GM19468 (cell line): ENCODE measurements around the gene NKAPD1.
"Not testable (repeated sequence)": the region's sequence is repeated elsewhere in the genome, so short reads cannot be mapped to it uniquely, and the experiment has no call there.

ENCODE experiments used
- ATAC-seq: cut with Tn5 transposase; IDR thresholded peaks from one replicate; pipeline ENCODE4 v1.9.1; 2021; ENCODE audit warnings: mild to moderate bottlenecking, moderate library complexity, moderate number of reproducible peaks; ENCODE audit not compliant: unreplicated experiment; ENCODE audit errors: extremely low read depth

Gene NKAPD1

DNA sequence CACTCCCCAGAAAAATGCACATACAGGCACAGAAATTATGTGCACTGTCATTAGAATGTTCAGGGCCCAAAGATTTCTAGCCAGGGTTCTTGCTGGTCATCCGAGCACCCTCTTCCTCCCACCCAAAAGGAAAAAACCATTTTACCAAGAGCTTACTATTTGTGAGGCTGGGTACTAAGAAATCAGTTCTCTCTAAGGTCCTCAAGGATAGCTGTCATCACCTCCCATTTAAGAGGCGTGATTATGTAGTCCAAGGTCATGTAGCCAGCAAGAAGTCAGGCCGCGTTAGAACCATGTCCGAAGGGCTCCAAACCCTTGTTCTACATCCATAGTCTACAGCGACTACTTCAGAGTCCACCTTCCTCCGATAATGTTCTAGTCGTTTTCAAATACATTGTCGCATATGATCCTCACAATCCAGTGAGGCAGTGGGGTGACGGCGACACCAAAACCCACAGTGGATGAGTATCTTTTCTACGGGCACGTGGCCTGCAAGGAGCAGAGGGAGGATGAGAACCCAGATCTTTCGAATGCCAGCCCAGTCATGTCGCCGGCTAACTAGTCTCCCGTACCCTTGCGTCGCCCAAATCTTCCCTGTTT is 11.8 kb downstream of the NKAPD1 start:
- ATAC-seq, result peak; percentile 9

DNA sequence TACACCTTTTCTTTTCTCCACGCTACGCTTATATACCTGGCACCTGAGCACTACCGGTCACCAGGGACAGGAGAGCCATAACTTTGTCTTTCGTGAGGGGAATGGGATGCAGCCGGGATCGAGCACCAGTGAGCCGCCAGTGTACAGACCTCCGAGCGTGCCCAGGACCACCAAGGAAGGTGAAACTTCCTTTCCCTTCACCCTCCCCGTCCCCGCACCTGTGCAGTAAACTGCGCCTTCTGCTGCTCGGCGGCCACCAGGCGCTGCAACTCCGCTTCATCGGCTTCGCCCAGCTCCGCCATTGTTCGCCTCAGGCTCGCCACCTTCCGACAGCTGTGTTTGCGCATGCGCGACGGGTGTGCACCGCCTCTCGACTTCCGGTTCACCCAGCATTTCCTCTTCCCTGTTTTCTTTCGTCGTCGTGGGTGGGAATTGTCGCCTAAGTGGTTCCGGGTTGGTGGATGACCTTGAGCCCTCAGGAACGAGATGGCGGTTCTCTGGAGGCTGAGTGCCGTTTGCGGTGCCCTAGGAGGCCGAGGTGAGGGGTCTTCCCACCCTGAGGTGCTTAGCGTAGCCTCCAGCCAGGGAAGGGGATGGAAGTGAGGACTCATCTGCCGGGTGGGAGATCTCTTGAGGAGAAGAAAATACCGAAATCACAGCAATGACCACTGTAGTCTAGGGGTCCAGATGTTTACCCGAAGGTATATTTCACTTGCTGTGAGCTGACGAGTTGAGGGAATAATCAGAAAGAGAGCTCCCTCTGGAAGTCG is 12.5 kb downstream of the NKAPD1 start, which contains the start of the genes SDHD and TIMM8B:
TSS of gene SDHD (plus strand) at position 452 of the 770 bp plus-strand sequence. CDS start at position 487, 35 bp downstream.
TSS of gene TIMM8B (minus strand) at position 335 of the 770 bp plus-strand sequence. CDS start at position 302, 33 bp downstream.
- peak; percentile 78 for ATAC-seq

DNA sequence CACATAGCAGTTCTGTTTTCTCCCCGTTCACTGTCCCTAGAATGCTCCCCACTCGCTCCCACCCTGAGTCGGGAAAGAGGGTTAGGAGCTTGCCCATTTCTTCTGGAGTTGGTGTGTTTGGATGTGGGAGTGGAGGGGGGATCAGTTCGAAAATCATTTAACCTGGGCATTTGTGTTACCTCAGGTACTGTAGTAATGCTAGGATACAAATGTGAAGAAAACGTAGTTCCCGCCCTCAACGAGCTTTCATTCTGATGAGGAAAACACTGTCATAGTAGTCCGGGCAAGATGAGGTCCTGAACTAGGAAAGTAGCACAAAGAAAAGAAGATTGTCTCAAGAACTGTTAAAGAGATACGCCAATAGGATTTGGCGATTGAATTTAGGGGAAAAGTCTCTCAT is 13.1 kb downstream of the NKAPD1 start:
- no peak for ATAC-seq

DNA sequence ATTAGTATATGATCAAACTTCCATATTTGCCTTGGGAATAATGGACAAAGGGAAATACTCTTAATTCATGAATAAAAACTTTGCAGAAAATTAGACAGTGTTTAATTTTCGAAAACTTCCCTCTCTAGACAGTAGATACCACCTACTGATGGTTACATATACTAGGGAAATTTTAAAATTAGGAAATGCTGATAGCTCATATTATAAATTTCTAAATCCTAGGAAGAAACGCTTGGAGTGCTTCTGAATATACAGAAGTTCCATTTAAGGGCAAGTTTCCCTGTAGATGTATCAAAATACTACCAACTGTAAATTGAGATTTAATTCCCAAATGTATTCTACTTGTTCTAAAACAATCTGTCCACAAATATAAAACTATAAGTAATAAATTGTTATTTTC is 21.2 kb downstream of the NKAPD1 start:
- ATAC-seq, result not testable (repeated sequence)

DNA sequence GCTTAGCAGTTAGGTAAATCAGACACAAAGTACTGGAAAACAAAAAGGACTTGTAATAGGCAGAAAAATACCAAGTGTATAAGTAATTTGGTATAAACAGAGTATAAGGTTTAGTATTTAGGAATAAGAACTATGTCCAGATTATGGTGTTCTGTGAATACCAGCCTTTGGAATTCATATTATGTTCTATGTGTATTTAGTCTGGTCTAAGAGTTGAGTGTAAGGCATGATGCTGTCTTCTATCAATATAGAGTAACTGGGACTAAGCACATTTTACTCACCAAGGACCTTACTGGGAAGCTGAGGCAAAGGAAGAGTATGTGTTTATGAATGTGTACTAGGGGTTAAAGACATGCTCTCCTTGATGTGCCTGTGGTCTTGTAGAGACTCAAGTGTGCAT is 22.1 kb downstream of the NKAPD1 start:
- ATAC-seq, result no peak

DNA sequence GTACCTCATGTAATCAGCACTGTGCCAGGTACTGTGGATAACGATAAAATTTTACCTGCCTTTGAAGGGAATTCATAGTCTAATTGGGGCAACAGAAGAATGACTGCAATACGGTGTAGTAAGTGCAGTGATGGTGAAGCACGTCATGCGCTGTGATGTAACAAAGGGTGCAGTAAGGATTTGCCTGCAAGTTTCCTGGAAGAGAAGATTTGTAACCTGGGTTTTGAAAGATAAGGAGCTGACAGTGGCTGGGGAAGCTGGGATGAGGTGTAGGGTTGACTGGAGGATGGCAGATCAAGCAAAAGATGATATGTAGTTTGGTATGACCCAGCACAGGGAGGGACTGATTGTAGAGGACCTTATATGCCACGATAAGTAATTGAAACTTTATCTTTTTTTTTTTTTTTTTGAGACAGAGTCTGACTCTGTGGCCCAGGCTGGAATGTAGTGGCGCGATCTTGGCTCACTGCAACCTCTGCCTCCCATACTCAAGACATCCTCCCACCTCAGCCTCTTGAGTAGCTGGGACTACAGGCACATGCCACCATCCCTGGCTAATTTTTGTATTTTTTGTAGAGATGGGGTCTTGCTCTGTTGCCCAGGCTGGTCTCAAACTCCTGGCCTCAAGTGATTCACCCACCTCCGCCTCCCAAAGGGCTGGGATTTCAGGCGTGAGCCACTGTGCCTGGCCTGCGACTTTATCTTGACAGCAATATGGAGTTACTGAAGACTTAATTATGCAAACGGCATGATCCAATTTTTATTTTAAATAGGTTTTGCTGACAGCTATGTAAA is 23.8 kb downstream of the NKAPD1 start:
- ATAC-seq, result no peak

DNA sequence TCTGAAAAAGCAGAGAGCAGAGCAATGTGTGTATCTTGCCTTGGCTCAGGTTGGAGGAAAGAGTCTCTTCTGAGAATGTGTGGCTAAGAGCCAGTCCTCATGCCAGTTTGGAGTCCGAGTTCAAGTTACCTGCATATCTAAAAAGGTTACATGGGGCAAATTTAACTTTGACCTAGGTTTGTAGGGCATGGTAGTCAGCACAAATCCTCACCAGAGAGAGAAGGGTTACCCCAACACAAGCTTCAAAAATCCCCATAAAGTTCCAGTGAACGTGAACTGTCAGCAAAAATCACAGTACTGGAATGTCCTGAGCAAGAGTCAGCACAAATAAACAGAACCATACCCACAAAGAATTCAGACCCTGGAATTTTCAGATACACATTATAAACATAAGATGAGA is 26.4 kb downstream of the NKAPD1 start:
- no peak for ATAC-seq

DNA sequence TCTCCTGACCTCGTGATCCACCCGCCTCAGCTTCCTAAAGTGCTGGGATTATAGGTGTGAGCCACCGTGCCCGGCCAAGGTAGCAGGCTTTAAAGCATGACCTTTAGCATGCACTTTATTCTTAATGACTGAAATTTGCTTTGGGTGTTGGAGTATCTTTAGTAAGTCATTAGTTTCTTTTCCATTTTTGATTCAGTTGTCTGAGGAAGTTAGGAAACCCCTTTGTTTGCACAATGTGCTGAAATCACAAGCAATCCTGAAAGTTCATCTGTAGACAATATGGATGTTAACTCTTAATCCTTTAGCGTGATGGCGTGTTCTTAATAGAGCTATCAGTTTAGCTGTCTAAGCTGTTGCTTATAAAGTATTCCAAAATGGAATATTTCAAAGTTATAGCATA is 29.3 kb downstream of the NKAPD1 start:
- no peak for ATAC-seq

DNA sequence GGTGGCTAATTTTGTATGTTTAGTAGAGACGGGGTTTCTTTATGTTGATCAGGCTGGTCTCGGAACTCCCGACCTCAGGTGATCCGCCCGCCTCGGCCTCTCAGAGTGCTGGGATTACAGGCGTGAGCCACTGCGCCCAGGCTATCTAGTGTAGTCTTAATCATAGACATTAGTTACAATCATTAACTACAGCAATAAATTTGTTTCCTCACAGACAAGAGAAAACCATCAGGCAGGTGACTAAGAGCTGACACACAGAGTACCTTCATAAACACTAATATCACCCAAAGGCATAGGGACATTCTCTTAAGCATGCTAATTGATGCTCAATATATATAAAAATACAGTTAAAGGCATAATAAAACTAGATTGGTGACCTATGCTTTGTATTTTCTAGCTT is 32.0 kb downstream of the NKAPD1 start:
- ATAC-seq, result no peak

DNA sequence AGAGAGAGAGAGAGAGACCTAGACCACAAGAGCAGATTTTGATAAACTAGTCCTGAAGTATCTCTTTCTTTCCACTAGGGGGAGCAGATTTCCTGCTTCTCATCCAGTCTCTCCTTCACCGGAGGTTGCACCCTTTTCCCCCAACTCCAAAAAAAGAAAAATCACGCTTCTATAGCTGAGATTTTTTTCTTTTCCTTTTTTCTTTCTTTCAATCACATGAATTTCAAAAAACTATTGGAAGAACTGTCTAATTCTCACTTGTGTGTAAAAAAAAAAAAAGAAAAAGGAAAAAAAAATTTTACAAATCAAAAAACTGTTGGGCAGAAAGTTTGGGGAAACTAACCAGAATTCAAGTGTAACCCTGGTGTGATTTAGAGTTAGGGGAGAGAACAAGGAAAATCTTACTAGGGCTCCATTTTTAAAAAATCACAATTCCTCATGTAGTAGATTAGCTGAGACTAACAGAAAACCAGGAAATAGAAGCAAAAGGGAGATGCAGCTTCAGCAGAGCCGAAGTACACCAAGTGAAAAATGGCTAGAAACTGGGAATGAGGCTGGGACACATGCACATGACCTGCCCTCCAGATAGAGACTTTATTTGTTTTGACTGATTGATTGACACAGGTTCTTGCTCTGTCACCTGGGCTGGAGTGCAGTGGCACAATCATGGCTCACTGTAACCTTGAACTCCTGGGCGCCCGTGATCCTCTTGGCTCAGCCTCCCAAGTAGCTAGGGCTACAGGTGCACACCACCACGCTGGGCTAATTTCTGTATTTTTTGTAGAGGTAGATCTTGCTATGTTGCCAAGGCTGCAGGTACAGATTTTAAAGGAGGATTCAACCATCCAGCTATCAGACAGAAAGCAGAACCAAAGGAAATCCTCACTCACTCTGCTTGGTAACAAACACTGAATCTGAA is 39.7 kb downstream of the NKAPD1 start:
- no peak for ATAC-seq

DNA sequence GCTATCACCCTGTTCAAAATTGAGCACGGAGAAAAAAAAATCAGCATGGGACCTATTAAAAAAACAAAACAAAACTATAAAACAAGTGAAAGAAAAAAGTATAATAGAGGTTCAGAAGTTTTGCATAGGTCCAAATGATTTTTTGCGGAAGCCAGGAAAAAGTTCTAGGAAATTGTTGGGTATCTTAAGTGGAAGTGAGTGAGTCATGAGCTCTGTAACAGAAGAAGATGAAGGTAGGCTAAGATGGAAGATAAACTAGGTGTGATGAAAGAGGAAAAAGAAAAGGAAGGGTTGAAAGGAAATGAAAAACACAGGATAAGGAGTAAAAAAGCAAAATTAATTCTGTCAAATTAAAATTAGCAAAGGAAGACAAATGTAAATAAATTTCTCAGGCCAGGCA is 40.4 kb downstream of the NKAPD1 start:
- ATAC-seq, result no peak

DNA sequence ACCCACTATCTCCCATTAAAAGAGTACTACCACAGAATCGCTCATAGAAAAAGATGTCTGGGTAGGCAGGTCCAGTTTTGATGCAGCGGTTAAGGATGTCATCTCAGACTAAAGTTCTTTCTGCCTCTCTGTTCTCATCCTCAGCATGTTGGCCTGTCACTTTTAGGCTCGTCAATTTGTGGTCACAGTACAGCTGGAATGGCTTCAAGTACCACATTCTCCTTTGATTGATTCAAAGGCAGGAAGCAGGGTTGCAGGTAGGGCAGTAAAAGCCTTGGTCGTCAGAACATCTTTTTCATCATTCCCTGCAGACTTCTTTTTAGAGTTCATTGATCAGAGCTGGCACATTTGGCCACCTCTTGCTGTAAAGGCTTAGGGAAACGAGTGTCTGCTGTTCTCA is 41.3 kb downstream of the NKAPD1 start:
- no peak for ATAC-seq

DNA sequence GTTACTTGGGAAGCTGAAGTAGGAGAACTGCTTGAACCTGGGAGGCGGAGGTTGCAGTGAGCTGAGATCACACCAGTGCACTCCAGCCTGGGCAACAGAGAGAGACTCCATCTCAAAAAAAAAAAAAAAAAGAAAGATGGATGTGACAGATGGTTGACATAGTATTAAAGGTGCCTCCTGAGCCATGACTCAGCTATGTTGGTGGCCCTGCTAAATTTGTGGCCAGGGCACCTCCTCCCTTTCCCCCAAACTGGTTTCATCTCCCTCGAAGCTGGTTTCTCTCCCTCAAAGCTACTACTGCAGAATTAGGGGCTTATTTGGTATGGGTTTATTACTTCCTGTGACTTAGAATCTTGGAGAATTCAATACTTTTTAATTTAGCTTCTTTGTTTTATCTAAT is 44.1 kb downstream of the NKAPD1 start:
- no peak for ATAC-seq

DNA sequence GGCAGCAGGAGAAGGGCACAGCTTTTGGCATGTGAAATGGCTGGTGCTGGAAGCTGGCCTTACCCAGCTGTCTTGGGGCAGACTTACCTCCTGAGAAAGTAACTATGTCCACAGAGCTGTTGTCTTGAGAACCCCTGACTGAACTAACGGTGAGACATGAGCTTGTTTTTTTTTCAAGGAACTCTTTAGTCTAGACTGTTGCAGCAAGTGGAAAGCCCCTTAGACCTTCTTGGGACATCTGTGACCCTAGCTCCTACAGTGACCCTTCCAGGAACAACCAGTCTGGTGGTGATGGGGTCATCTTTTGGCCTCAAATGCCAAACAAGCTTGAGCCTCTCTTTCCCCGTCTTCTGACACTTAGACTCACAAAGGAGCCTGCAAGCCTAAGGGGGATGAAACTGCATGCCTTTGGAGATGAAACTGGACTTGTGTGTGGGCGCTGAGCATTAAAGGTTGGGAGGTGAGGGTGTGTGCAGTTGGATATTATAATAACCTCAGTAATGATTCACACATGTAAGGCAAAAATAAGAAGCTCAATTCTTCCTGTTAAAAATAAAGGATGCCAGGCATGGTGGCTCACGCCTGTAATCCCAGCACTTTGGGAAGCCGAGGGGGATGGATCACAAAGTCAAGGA is 48.0 kb downstream of the NKAPD1 start:
- no peak for ATAC-seq

DNA sequence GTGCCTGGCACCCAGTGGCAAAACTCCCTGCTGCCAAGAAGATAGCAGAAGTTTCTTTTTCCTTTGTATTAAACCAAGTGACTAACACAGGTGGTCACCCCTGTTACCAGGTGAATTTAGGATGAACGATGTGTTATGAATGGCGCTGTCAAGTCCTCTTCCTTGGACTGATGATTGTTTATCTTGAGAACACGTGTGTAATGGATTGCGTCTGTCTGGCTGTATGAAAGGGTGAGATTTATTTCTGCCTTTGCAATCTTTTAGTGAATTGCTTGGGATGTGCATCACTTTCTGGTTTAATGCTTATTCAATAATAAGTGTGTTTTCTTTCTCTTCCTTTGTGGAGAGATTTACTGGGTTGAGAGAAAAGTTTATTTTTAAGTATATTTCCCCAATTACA is 49.0 kb downstream of the NKAPD1 start:
- ATAC-seq, result no peak

DNA sequence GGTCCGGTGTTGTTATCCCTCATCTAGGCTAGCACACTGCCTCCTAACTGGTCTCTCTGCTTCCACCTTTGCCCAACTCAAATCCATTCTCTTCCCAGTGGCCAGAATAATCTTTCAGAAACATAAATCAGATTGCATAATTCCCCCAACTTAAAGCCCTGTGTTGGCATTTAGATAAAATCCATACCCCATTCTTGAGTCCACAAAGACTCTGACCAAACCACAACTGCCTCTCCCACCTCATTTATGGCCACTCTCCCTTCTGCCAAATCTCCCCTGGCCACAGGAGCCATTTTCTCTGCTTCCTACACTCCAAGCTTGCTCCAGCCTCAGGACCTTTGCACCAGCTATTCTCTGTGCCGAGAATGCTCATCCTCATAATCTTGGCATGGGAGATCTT is 53.0 kb downstream of the NKAPD1 start:
- ATAC-seq, result no peak

DNA sequence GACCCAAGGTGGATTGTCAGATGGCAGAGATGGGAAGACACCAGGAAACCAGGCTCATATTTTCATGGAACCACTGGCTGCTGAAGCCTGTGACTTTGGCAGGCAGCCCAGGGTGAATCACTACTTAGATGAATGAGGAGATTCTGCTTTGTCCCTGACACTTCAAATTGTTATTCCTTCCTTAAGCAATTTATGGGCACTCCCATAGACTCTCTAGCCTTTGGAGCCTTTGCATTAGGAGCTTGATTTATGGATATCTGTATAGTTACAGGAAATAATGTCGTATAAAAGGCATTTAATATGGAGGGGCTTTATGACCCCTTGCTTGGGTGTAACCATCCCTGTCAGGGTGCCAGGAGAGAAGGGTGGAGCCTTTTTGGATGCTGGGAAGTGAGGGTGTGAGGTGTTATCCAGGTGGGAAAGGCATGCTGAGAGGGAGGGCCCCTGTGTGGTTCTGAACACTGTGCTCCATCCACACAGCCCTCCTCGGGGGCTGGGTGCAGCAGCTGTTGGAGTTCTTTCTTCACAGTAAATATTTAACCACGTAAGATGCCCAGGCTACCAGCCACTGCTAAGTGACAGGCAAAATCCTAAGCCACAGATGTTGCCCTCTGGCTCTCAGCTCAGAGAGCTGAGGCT is 54.5 kb downstream of the NKAPD1 start:
- ATAC-seq, result no peak

DNA sequence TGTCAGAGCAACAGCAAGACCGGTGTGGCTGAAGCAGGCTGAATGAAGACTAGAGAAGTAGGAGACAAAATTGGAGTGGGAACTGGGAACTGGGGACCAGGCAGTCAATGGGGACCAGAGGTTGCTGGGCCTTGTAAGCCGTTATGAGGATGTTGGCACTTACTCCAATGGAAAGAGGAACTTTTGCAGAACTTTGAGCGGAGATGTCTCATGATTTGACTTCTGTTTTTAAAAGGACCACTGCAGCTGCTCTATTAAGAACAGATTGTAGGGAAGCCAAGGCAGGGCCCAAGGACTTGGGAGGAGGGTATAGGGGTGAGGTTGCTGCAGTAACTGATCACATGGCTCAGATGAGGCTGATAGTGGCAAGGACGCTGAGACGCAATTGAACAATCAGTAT is 55.6 kb downstream of the NKAPD1 start:
- no peak for ATAC-seq

DNA sequence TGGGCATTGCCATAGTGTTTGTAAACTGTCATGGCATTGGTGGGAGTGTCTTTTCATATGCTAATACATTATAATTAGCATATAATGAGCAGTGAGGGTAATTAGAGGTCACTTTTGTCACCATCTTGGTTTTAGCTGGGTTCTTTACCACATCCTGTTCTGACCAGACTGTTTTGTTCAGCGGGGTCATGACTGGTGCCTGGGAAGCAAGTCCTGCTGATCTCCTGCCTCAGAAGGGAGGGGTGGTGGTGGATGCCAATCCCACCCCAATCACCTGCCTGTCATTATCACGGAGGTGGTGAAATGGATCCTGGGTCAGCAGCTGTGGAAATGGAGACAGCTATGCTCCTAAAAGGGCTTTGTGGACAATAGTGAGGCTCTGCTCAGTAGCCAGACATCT is 58.6 kb downstream of the NKAPD1 start:
- ATAC-seq, result no peak
